NCI-H345 (cell line): ENCODE results near the gene STUM.
"Not testable (repeated sequence)": the region's sequence is repeated elsewhere in the genome, so short reads cannot be mapped to it uniquely, and the experiment has no call there.

Experiments
- DNase-seq: peaks from one replicate; lab custom pipeline; 2025; lab: John Stamatoyannopoulos, UW

STUM gene

DNA sequence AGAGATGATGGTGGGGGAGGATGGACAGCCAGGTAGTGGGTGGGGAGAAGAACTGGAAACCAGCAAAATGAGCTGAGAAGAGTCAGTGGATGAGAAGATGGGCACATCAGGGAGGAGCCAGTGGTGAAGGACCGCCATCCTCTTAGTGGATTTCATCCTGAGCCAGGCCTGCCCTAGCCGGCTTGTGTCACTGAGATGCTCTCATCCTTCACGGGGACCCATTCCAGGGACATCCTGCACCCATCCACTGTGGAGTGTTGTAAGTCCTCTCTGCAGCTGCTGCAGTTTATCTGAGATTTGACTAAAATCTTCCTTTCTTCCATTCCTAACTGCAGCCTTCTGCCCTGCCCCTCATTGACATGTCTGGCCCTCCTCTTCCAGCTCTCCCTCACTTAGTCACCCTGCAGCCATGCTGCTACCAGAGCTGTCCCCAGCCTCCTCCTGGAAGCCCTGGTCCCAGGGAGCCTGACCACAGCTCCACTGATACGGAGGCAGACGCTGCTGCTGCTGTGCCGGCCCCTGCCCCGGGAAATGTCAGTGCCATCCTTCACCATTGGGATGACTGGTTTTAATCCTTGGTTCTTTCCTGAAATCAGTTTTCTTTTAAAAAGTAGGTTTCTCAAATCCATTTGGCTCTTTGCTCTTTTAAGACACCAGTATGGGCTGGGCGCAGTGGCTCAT lies 33.2 kb downstream of the STUM start:
- DNase-seq, result no peak

DNA sequence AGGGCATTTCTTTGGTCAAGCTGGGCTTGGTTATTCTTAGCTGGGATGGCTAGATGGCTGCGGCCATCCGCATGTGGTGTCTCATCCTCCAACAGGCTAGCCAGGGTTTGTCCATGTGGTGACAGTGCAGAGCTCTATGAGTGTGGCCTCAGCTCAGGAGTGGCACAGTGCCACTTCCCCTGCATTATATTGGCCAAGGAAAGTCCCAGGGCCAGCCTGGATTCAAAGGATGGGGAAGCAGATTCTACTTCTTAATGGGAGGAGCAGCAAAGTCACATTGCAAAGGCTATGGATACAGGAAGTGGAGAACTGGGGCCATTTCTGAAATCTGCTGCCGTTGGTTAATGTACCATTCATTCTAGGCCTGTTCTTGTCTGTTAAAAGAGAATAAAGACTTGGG lies 34.4 kb downstream of the STUM start:
- DNase-seq, result no peak

GRCh38 chr1:226584164-226584563 lies 35.6 kb downstream of the STUM start:
- no peak for DNase-seq

DNA sequence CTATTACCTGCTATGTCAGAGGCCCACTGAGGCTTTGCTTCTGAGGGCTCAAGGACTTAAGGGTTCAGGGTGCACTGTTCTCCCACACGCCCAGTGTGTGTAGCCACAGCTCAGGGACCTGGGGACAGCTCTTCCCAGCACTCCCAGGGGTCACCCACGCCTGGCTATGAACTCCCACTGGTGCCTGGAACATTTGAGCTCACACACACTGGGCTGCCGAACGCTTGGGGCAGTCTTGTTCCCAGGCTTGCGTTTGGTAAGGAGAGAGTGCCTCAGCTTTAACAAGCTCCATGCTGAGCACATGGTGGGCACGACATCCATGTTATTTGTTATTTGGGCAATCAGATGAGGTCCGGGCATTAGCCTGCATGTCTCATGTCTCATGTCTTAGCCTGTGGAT lies 37.6 kb downstream of the STUM start:
- DNase-seq, result no peak

GRCh38 chr1:226586650-226587422 lies 38.3 kb downstream of the STUM start:
- DNase-seq, result no peak

DNA sequence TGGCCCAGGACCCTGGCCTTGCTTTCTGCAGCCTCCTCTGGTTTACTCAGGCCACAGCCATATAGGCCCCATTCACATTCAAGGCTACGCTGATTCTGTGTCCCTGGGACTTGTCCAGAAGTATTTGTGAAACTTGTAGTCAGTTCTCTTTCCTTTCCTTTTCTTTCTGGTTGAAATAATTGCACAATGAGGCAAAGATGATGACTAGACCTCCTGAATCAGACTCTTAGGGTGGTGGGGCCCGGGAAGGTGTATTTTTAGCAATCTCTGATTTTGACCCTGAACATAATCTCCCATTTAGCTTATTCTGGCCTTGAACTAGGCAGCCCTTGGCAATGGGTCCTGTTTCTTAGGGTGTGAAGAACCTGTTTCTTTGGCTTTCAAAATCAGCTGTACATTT lies 39.9 kb downstream of the STUM start:
- no peak for DNase-seq

DNA sequence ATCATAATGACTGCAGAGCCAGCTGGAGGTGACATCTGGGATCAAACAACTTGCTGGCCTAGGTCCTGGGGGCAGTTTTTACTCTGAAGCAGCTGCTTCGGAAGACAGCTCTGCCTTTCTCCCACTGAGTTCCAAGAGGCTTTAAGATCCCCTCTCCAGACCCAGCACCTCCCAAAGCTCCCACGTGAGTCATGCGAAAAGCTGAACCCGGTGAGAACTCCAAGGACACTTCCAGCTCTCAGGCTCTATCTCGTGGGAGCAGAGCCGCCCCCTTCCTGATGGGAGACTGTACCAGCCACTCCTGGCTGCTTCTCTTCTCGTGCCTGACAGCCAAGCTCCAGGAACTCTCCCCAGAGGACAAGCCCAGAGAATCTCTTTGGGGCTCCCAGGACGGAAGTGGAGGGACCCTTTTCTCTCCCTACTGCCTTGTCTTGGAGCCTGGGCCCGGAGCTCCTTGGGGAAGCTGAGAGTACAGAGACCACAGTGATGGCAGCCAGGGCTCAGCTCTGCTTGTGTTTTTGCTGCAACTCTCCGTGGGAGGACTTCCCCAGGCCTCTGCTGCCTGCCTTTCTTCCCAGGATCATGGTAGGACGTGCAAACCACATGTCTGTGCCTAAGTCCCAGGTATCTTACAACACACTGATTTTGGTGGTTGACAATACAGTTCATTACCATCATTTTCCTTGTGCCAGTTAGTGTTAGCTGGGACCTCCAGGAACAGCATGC lies 40.6 kb downstream of the STUM start:
- DNase-seq, result no peak

DNA sequence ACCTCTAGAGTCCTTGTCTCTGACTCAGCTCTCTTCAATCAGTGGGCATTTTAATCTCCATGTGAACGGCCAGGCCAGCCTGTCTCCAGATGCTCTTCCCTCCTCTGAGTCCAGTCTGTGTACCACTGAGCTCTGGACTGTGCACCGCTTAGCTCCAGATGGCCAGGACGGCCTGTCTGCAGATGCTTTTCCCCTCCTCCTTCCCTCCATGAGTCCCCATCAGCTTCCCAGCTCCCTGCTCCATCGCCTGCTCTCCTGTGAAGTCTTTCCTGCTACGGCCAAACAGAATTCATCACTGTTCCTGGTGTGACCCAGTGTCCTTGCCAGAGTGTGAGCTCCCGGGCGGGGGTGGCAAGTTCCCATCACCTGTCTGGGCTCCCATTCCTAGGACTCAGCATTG lies 42.0 kb downstream of the STUM start:
- no peak for DNase-seq

DNA sequence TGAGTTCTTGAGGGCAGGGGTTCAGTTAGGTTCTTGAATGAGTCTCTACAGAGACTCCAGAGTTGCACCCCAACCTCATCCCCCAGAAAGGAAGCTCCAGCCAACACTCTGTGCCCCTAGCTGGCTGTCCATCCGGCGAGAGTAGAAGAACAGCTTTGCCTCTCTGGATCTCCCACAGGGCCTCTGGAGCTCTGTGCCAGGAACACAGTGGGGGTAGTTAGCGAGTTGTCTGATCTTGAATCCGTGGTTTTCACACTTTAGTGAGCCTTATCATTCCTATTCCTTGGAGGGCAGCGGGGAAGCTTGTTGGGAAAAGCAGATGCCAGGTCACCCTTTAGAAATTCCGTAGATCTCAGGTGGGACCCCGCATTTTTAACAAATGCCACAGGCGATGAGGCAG lies 45.0 kb downstream of the STUM start:
- no peak for DNase-seq

GRCh38 chr1:226596531-226597165 lies 48.1 kb downstream of the STUM start:
- DNase-seq, result no peak

- no peak for DNase-seq
Observed at GRCh38 chr1:226597616-226598454, 49.3 kb downstream of the STUM start.

DNA sequence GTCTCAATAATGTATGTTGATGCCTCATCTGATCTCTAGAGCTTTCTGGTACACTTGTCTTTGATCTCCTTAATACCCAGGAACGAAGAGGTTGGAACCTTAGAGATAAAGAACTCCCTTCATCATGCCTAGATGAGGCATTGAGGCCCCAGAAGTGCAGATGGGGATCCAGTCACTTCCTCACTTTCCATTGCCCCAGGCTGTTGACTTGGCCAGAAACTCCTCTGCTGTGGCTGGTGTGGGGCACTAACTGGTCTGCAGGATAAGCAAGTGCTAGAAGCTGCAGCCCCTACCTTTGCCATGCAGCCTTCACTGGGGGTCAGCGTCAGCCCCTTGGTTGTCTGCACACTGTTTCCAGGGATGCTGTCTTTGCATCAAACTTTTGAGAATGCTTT lies 49.9 kb downstream of the STUM start:
- DNase-seq, result no peak

DNA sequence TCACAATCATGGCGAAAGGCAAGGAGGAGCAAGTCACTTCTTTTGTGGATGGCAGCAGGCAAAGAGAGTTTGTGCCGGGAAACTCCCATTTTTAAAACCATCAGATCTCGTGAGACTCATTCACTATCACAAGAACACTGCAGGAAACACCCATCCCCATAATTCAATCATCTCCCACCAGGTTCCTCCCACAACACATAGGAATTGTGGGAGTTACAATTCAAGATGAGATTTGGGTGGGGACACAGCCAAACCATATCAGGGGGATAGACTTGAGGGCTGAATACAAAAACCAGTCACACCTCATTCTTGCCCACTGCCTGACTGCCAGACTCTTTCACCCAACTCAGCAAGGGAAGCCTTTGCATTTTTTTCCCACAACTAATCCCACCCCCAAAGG lies 50.4 kb downstream of the STUM start:
- not testable (repeated sequence) for DNase-seq

DNA sequence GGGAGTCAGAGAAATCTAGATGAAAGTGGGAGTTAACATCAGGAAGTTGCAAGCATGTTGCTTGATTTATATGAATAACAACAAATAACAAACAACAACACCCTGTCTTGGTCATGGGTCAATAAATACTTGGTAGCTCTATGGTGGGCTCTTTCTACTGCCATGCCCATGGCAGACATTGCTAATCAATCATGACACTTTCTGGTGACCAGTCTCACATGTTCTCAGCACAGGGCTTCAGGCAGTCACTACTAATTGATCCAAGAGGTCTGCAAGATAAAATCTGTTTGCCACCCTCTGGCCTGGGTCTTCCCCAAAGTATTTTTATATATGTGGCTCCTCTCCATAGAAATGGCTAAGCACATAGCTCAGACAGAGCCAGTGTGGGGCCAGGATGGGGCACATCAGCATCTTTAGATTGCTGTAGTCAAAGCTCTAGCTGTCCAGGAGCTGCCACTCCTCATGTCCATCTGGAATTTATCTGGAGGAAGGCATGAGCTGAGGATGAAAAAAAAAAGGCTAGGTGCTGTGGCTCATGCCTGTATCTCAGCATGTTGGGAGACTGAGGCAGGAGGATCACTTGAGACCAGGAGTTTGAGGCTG lies 51.2 kb downstream of the STUM start:
- DNase-seq, result no peak

DNA sequence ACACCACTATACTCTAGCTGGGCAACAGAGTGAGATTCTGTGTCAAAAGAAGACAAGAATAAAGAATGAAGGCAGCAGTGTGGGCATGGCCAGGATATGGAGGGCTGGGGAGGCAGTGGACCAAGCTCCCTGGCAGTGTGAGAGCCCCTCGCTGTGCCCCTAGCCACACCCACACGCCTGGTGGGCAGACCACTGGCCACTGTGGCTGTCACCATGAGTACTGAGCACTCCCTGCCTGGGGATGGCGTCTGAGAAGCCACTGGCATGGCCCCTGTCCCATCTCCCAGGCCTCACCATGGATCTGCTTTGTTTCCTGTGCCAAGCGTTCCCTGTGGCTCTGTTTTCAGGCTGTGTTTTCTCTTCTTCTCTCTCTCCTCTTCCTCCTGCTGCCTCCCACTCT lies 51.7 kb downstream of the STUM start:
- DNase-seq, result no peak

- DNase-seq, result no peak
Observed at GRCh38 chr1:226601456-226601855, 52.9 kb downstream of the STUM start.

DNA sequence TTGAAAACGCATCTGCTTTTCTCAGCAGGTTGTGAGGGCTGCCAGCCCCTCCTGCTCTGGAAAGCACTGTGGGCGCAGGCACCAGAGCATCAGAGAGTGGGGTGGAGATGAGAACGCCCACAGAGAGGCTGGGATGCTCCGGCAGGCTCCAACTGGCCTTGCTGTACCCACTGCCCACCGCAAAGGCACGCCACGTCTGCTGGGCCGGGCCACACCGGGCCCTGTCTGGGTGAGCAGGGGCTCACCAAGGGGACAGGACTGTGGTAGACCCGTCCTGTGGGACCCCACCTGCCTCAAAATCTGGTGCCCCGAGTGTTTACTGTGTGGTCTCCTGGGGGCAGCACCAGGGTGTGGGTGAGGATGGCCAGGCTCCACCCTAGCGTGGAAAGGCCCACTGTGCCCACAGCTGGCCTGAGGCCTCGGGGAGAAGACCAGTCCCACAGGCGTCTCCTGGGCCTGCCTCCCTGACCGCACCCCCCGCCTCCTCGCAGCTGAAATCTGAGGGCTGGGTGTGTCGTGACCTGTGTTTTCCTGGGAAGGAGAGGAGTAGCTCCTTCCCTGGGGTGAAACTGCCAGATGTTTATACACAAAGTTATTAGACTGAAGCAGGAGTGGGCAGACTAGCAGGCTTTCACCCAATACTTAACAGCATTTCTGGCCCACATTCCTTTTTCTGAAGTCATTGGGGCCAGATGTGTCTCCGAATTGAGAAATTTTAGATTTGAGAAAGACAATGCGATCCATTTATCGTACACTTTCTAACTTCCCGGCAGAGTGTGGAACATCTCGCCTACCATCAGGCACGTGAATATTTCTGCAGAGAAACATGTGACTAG lies 53.8 kb downstream of the STUM start:
- no peak for DNase-seq

DNA sequence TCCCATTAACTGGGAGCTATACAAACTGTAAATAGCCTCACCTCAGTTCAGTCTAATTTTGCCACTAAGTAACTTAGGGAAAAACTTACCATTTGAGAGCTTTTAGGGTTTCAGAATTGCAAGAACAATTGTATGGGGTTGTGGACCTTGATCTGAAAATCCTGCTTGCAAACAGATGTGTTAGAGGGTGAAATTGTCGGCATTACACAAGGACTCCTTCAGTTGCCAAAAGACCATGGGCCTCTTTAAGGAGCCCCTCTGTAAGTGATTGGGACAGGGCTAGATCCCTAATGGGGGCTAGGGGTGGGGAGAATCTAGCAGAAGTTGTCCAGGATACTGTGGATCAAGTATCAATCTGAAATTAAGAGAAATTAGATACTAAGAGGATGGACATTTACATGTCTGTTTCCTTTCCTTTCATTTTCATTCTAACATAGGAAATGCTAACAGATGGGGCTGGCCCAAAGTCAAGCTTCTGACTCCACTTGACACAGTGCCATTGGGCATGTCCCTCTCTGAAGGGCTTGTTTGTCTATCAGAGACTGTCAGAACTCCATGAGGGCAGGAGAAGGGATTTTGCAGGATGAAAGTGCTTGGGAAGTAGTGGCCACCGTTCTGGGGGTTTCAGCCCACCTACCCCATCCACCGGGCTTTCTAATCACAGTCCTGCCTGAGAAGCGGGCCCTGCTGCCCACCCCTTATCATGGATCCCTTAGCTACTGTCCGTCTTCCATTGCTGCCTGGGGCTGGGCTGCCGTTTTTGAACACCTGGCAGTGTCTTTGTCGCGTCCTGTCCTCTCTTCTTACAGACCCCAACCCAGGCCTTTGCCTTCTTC lies 54.7 kb downstream of the STUM start:
- no peak for DNase-seq

DNA sequence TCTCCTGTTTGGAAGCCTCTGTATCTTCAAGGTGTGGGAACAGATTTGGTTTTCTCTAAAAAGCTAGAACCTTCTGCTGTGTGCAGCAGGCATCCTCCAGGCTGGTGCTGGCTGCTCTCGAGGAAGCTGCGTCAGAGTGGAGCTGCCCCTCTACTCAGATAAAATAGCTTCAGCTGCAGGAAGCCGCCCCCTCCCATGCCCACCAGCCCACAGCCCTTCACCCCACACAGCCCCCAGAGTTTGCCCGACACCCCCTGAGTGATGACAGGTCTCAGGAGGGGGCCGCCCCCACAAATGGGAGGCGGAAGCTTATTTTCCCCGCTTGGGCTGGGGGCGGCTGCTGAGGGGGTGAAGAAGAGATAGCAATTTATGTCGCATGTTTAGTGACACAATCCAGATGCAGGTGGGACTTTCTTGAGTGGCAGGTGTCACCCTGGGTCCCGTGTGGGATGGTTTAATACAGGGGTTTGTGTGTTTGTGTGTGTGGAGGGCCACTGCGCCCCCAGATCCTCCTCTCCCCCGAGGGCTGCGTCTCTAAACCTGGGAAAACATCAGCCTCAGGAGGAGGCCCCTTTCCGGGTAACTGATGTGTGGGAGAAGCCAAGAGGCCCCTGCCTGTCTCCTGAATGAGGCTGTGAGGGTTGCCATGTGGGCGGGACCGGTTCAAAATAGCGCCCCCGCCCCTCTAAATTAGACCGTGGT lies 55.4 kb downstream of the STUM start:
- DNase-seq, result no peak
